ENCODE data around the gene U2SURP. TPM values are rescaled to one million over a fixed set of nuclear protein-coding genes. Genes with fewer than 3 reads are reported as not detected.

Gene U2SURP
- total and polyA plus RNA-seq, 2 donors (not counting 3 experiments of a cell fraction or from before 2014, with no cell fraction given), result 12.6 to 92.4 TPM

GRCh38 chr3:143067201-143067600, 65.8 kb downstream of the U2SURP start:
- Histone ChIP-seq H3K4me3 (replicated peaks in 1 of 3; ENCODE audit: insufficient read depth in 1 of 3, low read depth in 1 of 3, low read length in 3 of 3) (no peak overlapping the region), H3K9ac (replicated peaks; ENCODE audit: extremely low read depth, insufficient read depth, low read length) (no peak overlapping the region), H3K9me1 (replicated peaks; ENCODE audit: control insufficient read depth, extremely low read depth, insufficient read depth, low read length) (no peaks in the 10 kb centered on the region), H3K27ac (ENCODE audit: insufficient read depth, low read depth, low read length) (no peak overlapping the region), H3K36me3 (ENCODE audit: control insufficient read depth in 2 of 2, extremely low read depth in 1 of 2, insufficient read depth in 2 of 2, low read length in 2 of 2) (no peaks in the 10 kb centered on the region), H3K79me2 (ENCODE audit: control insufficient read depth, insufficient read depth, low read length) (no peaks in the 10 kb centered on the region), H3K27me3 (ENCODE audit: control insufficient read depth in 2 of 2, insufficient read depth in 2 of 2, low read length in 2 of 2) (no peaks in the 10 kb centered on the region), H3K4me2 (ENCODE audit: insufficient read depth, low read length) (no peak overlapping the region), H3K9me3 (replicated peaks; ENCODE audit: control insufficient read depth, insufficient read depth, low read length) (no peaks in the 10 kb centered on the region), H4K20me1 (replicated peaks; ENCODE audit: control insufficient read depth, extremely low read depth, insufficient read depth, low read length) (no peaks in the 10 kb centered on the region), H3K4me1 (ENCODE audit: control insufficient read depth, extremely low read depth, insufficient read depth, low read length) (peaks cover 4% of the 10 kb centered on the region), H2AFZ (ENCODE audit: low read depth, low read length) (no peak overlapping the region)
- ChIA-PET CTCF (no interaction called here), POLR2A (no interaction called here)
- no TSS peak for BruUV-seq (replicated peaks)
- DNase-seq (ENCODE audit: low read depth, low spot score) (no peak), FAIRE-seq (no peak)
- dilution Hi-C loops (cut with MboI; ENCODE audit: extremely low pct_ligation_motif_present, low sequenced_read_pairs), result no loop called here
- TF ChIP-seq MYC (IDR thresholded peaks at IDR 0.05; ENCODE audit: low read depth, low read length) (no peak), GATA2 (IDR thresholded peaks at IDR 0.05; ENCODE audit: insufficient read depth, insufficient read length, low read depth, low read length) (no peak)
- intact Hi-C loops (cut with micrococcal nuclease), result loop anchor here (10.0 kb wide), 1 partner anchor 578 kb away; no protein-coding TSS in a partner anchor

DNA sequence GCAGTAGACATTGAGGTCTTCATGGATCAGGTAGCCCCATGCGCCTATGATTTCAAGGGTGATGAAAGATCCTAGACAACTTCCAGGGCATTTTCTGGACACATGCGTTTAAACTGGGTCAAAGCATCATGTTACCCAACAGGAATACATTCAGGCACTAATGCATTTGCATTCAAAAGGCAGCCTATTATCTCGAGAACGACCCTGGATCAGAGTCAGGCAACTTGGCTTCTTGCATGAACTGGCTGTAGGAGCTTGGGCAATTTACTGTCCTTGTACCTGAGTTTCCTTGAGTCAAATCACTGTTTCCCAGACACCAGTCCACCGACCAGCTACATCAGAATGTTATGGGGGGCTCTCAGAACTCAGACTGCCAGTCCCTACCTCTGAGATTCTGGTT, 66.7 kb downstream of the U2SURP start:
- no peaks in the 10 kb centered on the region for H3K9me3 ChIP-seq (replicated peaks; ENCODE audit: control insufficient read depth, insufficient read depth, low read length)
- intact Hi-C loops (cut with micrococcal nuclease) (loop anchor here (10.0 kb wide), 1 partner anchor 577 kb away; no protein-coding TSS in a partner anchor), dilution Hi-C loops (cut with MboI; ENCODE audit: extremely low pct_ligation_motif_present, low sequenced_read_pairs) (no loop called here)
- no peaks in the 10 kb centered on the region for H4K20me1 ChIP-seq (replicated peaks; ENCODE audit: control insufficient read depth, extremely low read depth, insufficient read depth, low read length)
- no peaks in the 10 kb centered on the region for H3K4me1 ChIP-seq (ENCODE audit: control insufficient read depth, extremely low read depth, insufficient read depth, low read length)
- H3K4me2 ChIP-seq (ENCODE audit: insufficient read depth, low read length), result no peak overlapping the region
- BruUV-seq (replicated peaks), result no TSS peak
- no peak overlapping the region for H3K27ac ChIP-seq (ENCODE audit: insufficient read depth, low read depth, low read length)
- no peaks in the 10 kb centered on the region for H3K27me3 ChIP-seq (ENCODE audit: control insufficient read depth in 2 of 2, insufficient read depth in 2 of 2, low read length in 2 of 2)
- H3K9ac ChIP-seq (replicated peaks; ENCODE audit: extremely low read depth, insufficient read depth, low read length), result no peak overlapping the region
- FAIRE-seq, result no peak
- H3K9me1 ChIP-seq (replicated peaks; ENCODE audit: control insufficient read depth, extremely low read depth, insufficient read depth, low read length), result no peaks in the 10 kb centered on the region
- ChIA-PET CTCF (no interaction called here), POLR2A (no interaction called here)
- H3K79me2 ChIP-seq (ENCODE audit: control insufficient read depth, insufficient read depth, low read length), result no peaks in the 10 kb centered on the region
- TF ChIP-seq POLR2AphosphoS5 (IDR thresholded peaks at IDR 0.05; ENCODE audit: insufficient read depth, low read depth, low read length) (no peak), FOS (IDR thresholded peaks at IDR 0.05; ENCODE audit: borderline replicate concordance, insufficient read depth, low read length) (no peak), GATA2 (IDR thresholded peaks at IDR 0.05; ENCODE audit: insufficient read depth, insufficient read length, low read depth, low read length) (no peak), EZH2 (IDR thresholded peaks at IDR 0.05; ENCODE audit: borderline replicate concordance, low read depth, low read length, severe bottlenecking) (no peak), POLR2A (IDR thresholded peaks at IDR 0.05; ENCODE audit: low read depth, low read length) (no peak), CTCF (IDR thresholded peaks at IDR 0.05; ENCODE audit: extremely low read depth in 1 of 2, insufficient read depth in 1 of 2, low read depth in 1 of 2, low read length in 2 of 2) (no peak), MYC (IDR thresholded peaks at IDR 0.05; ENCODE audit: low read depth, low read length) (no peak), JUN (IDR thresholded peaks at IDR 0.05; ENCODE audit: borderline replicate concordance, insufficient read depth, insufficient read length, low read depth) (no peak)
- TF ChIP-seq, protein P1, sequence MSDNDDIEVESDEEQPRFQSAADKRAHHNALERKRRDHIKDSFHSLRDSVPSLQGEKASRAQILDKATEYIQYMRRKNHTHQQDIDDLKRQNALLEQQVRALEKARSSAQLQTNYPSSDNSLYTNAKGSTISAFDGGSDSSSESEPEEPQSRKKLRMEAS (IDR thresholded peaks at IDR 0.05; ENCODE audit: insufficient read depth, insufficient read length), result no peak
- H3K36me3 ChIP-seq (ENCODE audit: control insufficient read depth in 2 of 2, extremely low read depth in 1 of 2, insufficient read depth in 2 of 2, low read length in 2 of 2), result no peaks in the 10 kb centered on the region
- H3K4me3 ChIP-seq (replicated peaks in 1 of 3; ENCODE audit: insufficient read depth in 1 of 3, low read depth in 1 of 3, low read length in 3 of 3), result no peak overlapping the region
- no peak overlapping the region for H2AFZ ChIP-seq (ENCODE audit: low read depth, low read length)
- no peak for DNase-seq (ENCODE audit: low read depth, low spot score)
